ENCODE data around the gene IL36B.

IL36B gene

DNA sequence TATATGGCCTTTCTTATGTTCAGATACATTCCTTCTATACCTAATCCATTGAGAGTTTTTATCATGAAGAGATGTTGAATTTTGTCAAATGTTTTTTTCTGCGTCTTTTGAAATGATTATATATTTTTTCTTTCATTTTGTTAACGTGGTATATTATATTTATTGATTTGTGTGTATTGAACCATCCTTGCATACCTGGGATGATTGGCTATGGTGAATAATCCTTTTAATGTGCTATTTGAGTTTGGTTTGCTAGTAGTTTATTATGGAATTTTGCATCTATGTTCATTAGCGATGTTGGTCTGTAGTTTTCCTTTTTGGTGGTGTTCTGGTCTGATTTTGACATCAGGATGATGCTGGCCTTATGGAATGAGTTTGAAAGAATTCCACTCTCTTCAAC is 63.1 kb downstream of the IL36B start:
- TF ChIP-seq ISL1 (CRISPR knock-in tag; IDR thresholded peaks at IDR 0.05) (no peak), ZC3H10 (CRISPR knock-in tag; IDR thresholded peaks at IDR 0.05) (no peak), TCF4 (CRISPR knock-in tag; IDR thresholded peaks at IDR 0.05; ENCODE audit: borderline replicate concordance) (no peak), PPARA (CRISPR knock-in tag; IDR thresholded peaks at IDR 0.05; ENCODE audit: borderline replicate concordance) (no peak), ZFP3 (CRISPR knock-in tag; IDR thresholded peaks at IDR 0.05) (no peak), ARNTL (CRISPR knock-in tag; IDR thresholded peaks at IDR 0.05; ENCODE audit: borderline replicate concordance, low read depth) (no peak), ESRRG (CRISPR knock-in tag; IDR thresholded peaks at IDR 0.05) (no peak), OSR1 (CRISPR knock-in tag; IDR thresholded peaks at IDR 0.05) (no peak), GLIS3 (CRISPR knock-in tag; IDR thresholded peaks at IDR 0.05) (no peak), ZFP30 (CRISPR knock-in tag; IDR thresholded peaks at IDR 0.05) (no peak)
- TF ChIP-seq, protein P1, sequence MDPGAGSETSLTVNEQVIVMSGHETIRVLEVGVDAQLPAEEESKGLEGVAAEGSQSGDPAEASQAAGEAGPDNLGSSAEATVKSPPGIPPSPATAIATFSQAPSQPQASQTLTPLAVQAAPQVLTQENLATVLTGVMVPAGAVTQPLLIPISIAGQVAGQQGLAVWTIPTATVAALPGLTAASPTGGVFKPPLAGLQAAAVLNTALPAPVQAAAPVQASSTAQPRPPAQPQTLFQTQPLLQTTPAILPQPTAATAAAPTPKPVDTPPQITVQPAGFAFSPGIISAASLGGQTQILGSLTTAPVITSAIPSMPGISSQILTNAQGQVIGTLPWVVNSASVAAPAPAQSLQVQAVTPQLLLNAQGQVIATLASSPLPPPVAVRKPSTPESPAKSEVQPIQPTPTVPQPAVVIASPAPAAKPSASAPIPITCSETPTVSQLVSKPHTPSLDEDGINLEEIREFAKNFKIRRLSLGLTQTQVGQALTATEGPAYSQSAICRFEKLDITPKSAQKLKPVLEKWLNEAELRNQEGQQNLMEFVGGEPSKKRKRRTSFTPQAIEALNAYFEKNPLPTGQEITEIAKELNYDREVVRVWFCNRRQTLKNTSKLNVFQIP (CRISPR knock-in tag; IDR thresholded peaks at IDR 0.05; ENCODE audit: borderline replicate concordance, low read depth) = no peak
- TF ChIP-seq, protein P2, sequence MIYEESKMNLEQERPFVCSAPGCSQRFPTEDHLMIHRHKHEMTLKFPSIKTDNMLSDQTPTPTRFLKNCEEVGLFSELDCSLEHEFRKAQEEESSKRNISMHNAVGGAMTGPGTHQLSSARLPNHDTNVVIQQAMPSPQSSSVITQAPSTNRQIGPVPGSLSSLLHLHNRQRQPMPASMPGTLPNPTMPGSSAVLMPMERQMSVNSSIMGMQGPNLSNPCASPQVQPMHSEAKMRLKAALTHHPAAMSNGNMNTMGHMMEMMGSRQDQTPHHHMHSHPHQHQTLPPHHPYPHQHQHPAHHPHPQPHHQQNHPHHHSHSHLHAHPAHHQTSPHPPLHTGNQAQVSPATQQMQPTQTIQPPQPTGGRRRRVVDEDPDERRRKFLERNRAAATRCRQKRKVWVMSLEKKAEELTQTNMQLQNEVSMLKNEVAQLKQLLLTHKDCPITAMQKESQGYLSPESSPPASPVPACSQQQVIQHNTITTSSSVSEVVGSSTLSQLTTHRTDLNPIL (CRISPR knock-in tag; IDR thresholded peaks at IDR 0.05; ENCODE audit: low read depth) = no peak
- TF ChIP-seq, protein P3, sequence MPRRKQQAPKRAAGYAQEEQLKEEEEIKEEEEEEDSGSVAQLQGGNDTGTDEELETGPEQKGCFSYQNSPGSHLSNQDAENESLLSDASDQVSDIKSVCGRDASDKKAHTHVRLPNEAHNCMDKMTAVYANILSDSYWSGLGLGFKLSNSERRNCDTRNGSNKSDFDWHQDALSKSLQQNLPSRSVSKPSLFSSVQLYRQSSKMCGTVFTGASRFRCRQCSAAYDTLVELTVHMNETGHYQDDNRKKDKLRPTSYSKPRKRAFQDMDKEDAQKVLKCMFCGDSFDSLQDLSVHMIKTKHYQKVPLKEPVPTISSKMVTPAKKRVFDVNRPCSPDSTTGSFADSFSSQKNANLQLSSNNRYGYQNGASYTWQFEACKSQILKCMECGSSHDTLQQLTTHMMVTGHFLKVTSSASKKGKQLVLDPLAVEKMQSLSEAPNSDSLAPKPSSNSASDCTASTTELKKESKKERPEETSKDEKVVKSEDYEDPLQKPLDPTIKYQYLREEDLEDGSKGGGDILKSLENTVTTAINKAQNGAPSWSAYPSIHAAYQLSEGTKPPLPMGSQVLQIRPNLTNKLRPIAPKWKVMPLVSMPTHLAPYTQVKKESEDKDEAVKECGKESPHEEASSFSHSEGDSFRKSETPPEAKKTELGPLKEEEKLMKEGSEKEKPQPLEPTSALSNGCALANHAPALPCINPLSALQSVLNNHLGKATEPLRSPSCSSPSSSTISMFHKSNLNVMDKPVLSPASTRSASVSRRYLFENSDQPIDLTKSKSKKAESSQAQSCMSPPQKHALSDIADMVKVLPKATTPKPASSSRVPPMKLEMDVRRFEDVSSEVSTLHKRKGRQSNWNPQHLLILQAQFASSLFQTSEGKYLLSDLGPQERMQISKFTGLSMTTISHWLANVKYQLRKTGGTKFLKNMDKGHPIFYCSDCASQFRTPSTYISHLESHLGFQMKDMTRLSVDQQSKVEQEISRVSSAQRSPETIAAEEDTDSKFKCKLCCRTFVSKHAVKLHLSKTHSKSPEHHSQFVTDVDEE (CRISPR knock-in tag; IDR thresholded peaks at IDR 0.05) = no peak
- no peak for ATAC-seq

DNA sequence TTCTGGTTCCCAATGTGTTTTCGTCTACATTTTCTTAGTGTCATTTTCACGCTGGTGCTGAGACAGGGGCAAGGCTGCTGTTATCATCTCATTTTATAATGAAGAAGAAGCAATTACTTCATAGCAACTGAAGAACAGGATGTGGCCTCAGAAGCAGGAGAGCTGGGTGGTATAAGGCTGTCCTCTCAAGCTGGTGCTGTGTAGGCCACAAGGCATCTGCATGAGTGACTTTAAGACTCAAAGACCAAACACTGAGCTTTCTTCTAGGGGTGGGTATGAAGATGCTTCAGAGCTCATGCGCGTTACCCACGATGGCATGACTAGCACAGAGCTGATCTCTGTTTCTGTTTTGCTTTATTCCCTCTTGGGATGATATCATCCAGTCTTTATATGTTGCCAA is 67.6 kb downstream of the IL36B start:
- ATAC-seq = no peak
- TF ChIP-seq ZNF70 (CRISPR knock-in tag; IDR thresholded peaks at IDR 0.05) = no peak
- no peak for TF ChIP-seq SNAI2 (CRISPR knock-in tag; IDR thresholded peaks at IDR 0.05)
- TF ChIP-seq, protein P3 (CRISPR knock-in tag; IDR thresholded peaks at IDR 0.05) = no peak
- TF ChIP-seq TCF4 (CRISPR knock-in tag; IDR thresholded peaks at IDR 0.05; ENCODE audit: borderline replicate concordance) = no peak
- no peak for TF ChIP-seq ZFP3 (CRISPR knock-in tag; IDR thresholded peaks at IDR 0.05)
- no peak for TF ChIP-seq BACH2 (CRISPR knock-in tag; IDR thresholded peaks at IDR 0.05; ENCODE audit: borderline replicate concordance)
- TF ChIP-seq, protein P4, sequence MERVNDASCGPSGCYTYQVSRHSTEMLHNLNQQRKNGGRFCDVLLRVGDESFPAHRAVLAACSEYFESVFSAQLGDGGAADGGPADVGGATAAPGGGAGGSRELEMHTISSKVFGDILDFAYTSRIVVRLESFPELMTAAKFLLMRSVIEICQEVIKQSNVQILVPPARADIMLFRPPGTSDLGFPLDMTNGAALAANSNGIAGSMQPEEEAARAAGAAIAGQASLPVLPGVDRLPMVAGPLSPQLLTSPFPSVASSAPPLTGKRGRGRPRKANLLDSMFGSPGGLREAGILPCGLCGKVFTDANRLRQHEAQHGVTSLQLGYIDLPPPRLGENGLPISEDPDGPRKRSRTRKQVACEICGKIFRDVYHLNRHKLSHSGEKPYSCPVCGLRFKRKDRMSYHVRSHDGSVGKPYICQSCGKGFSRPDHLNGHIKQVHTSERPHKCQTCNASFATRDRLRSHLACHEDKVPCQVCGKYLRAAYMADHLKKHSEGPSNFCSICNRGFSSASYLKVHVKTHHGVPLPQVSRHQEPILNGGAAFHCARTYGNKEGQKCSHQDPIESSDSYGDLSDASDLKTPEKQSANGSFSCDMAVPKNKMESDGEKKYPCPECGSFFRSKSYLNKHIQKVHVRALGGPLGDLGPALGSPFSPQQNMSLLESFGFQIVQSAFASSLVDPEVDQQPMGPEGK (CRISPR knock-in tag; IDR thresholded peaks at IDR 0.05; ENCODE audit: borderline replicate concordance) = no peak
- no peak for TF ChIP-seq ARNTL (CRISPR knock-in tag; IDR thresholded peaks at IDR 0.05; ENCODE audit: borderline replicate concordance, low read depth)
- TF ChIP-seq OSR1 (CRISPR knock-in tag; IDR thresholded peaks at IDR 0.05) = no peak
- no peak for TF ChIP-seq RARB (CRISPR knock-in tag; IDR thresholded peaks at IDR 0.05)

DNA sequence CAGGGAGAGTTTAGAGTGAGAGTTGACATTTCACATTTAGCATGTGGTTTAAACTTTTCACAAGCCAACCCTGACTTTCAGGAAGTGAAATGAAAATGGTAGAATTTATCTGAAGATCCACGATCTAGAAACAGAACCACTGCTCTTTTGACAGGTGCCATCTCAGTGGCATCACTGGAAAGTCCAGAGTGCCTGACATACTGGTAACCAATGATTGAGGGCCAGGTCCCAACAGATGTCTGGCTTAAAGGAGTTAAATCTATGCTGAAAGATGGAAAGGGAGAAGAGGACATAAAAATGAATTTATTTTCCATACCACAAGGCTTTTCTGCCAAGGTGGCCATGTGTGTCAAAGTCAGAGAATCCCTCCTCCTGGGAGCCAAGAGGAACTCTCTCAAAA is 72.1 kb downstream of the IL36B start:
- ATAC-seq = no peak
- no peak for TF ChIP-seq ZC3H10 (CRISPR knock-in tag; IDR thresholded peaks at IDR 0.05)
- no peak for TF ChIP-seq GLIS3 (CRISPR knock-in tag; IDR thresholded peaks at IDR 0.05)
- TF ChIP-seq ZNF70 (CRISPR knock-in tag; IDR thresholded peaks at IDR 0.05) = no peak
- TF ChIP-seq, protein P5, sequence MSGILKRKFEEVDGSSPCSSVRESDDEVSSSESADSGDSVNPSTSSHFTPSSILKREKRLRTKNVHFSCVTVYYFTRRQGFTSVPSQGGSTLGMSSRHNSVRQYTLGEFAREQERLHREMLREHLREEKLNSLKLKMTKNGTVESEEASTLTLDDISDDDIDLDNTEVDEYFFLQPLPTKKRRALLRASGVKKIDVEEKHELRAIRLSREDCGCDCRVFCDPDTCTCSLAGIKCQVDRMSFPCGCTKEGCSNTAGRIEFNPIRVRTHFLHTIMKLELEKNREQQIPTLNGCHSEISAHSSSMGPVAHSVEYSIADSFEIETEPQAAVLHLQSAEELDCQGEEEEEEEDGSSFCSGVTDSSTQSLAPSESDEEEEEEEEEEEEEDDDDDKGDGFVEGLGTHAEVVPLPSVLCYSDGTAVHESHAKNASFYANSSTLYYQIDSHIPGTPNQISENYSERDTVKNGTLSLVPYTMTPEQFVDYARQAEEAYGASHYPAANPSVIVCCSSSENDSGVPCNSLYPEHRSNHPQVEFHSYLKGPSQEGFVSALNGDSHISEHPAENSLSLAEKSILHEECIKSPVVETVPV (CRISPR knock-in tag; IDR thresholded peaks at IDR 0.05) = no peak
- TF ChIP-seq, protein P4 (CRISPR knock-in tag; IDR thresholded peaks at IDR 0.05; ENCODE audit: borderline replicate concordance) = no peak
- no peak for TF ChIP-seq ZNF8 (CRISPR knock-in tag; IDR thresholded peaks at IDR 0.05)
- no peak for TF ChIP-seq ESRRG (CRISPR knock-in tag; IDR thresholded peaks at IDR 0.05)
- no peak for TF ChIP-seq TOX (CRISPR knock-in tag; IDR thresholded peaks at IDR 0.05; ENCODE audit: borderline replicate concordance)
- TF ChIP-seq ISL1 (CRISPR knock-in tag; IDR thresholded peaks at IDR 0.05) = no peak
- TF ChIP-seq, protein P2 (CRISPR knock-in tag; IDR thresholded peaks at IDR 0.05; ENCODE audit: low read depth) = no peak
- no peak for TF ChIP-seq TCF4 (CRISPR knock-in tag; IDR thresholded peaks at IDR 0.05; ENCODE audit: borderline replicate concordance)
- TF ChIP-seq ZFP3 (CRISPR knock-in tag; IDR thresholded peaks at IDR 0.05) = no peak
- TF ChIP-seq ZFP30 (CRISPR knock-in tag; IDR thresholded peaks at IDR 0.05) = no peak
- no peak for TF ChIP-seq OSR1 (CRISPR knock-in tag; IDR thresholded peaks at IDR 0.05)
- no peak for TF ChIP-seq SNAI2 (CRISPR knock-in tag; IDR thresholded peaks at IDR 0.05)
